ENCODE results near the gene ASPHD2.
A peak's percentile ranks its signal among the peaks of the same experiment; 100 is the strongest.

The ASPHD2 gene

GRCh38 chr22:26447584-26448329 lies 18.7 kb downstream of the ASPHD2 start:
- DNase-seq = no peak

GRCh38 chr22:26448334-26448733 lies 19.3 kb downstream of the ASPHD2 start:
- no peak for DNase-seq

- no peak for DNase-seq
Measured at GRCh38 chr22:26448941-26449340, 19.9 kb downstream of the ASPHD2 start.

- DNase-seq = no peak
Measured at GRCh38 chr22:26450453-26451185, 21.6 kb downstream of the ASPHD2 start.

GRCh38 chr22:26452236-26453016 lies 23.4 kb downstream of the ASPHD2 start:
- no peak for DNase-seq

GRCh38 chr22:26453216-26453615 lies 24.2 kb downstream of the ASPHD2 start:
- DNase-seq = no peak

- no peak for DNase-seq
Measured at GRCh38 chr22:26453812-26454500, 24.9 kb downstream of the ASPHD2 start.

- DNase-seq = no peak
Measured at GRCh38 chr22:26457661-26458272, 28.7 kb downstream of the ASPHD2 start.

- DNase-seq = no peak
Measured at GRCh38 chr22:26460202-26460601, 31.1 kb downstream of the ASPHD2 start.

GRCh38 chr22:26461188-26461810 lies 32.2 kb downstream of the ASPHD2 start:
- peak in 4 of 6 experiments; percentile 6 to 16 (median 12) for DNase-seq

GRCh38 chr22:26462051-26462450 lies 33.0 kb downstream of the ASPHD2 start:
- no peak for DNase-seq

GRCh38 chr22:26462641-26463040 lies 33.6 kb downstream of the ASPHD2 start:
- DNase-seq = no peak

GRCh38 chr22:26463101-26463661 lies 34.1 kb downstream of the ASPHD2 start:
- no peak for DNase-seq

- no peak for DNase-seq
Measured at GRCh38 chr22:26463688-26464087, 34.6 kb downstream of the ASPHD2 start.

GRCh38 chr22:26464312-26464711 lies 35.3 kb downstream of the ASPHD2 start:
- DNase-seq = no peak

GRCh38 chr22:26466196-26466595 lies 37.1 kb downstream of the ASPHD2 start:
- DNase-seq = no peak

- DNase-seq = no peak
Measured at GRCh38 chr22:26470807-26471206, 41.7 kb downstream of the ASPHD2 start.

- no peak for DNase-seq
Measured at GRCh38 chr22:26471522-26471921, 42.5 kb downstream of the ASPHD2 start.

GRCh38 chr22:26474682-26475081 lies 45.6 kb downstream of the ASPHD2 start:
- no peak for DNase-seq

- DNase-seq = no peak
Measured at GRCh38 chr22:26476705-26477340, 47.8 kb downstream of the ASPHD2 start.

- no peak for DNase-seq
Measured at GRCh38 chr22:26477341-26477731, 48.3 kb downstream of the ASPHD2 start.

Data from stimulated activated naive CD4-positive, alpha-beta T cell (primary cell).